Loucy (cell line): ENCODE measurements around the gene HSPA12A.

Experiments
- CTCF ChIP-seq: fragments of 200-600 bp; sonication (generic); conservative IDR thresholded peaks from 2 replicates; pipeline ENCODE4 v1.5.1; 2014; ENCODE audit warnings: mild to moderate bottlenecking, antibody characterized with exemption, low read length
- EZH2phosphoT487 ChIP-seq: fragments of 200-600 bp; IDR thresholded peaks from 2 replicates; pipeline ENCODE4 v1.6.1; 2018; ENCODE audit warnings: antibody characterized with exemption, mild to moderate bottlenecking, moderate library complexity, borderline replicate concordance

- TF ChIP-seq EZH2phosphoT487, result no peak
- TF ChIP-seq CTCF, result no peak
Observed at GRCh38 chr10:116629340-116629739, 113.0 kb downstream of the HSPA12A start.
